ENCODE results near the gene CLTB. TPM values are rescaled to one million over a fixed set of nuclear protein-coding genes. Genes with fewer than 3 reads are reported as not detected.

CLTB gene
- total and polyA plus RNA-seq, 4 donors = 14.2 to 49.4 (median 38.6) TPM

- peak overlapping the region; percentile 68 to 96 for H3K9ac ChIP-seq (ENCODE audit: low read depth in 1 of 2, low read length in 2 of 2)
- TF ChIP-seq TAF1 (conservative IDR thresholded peaks at IDR 0.05) (no peak), YY1 (IDR thresholded peaks at IDR 0.05) (no peak), JUND (IDR thresholded peaks at IDR 0.05) (no peak), HNF4G (IDR thresholded peaks at IDR 0.05) (no peak)
- no peak for DNase-seq (ENCODE audit: low spot score)
- no peaks in the 10 kb centered on the region for H3K9me3 ChIP-seq (ENCODE audit: control insufficient read depth in 4 of 4, low read length in 3 of 4)
- H3K27ac ChIP-seq (ENCODE audit: low read depth in 1 of 2, low read length in 2 of 2) = peak overlapping the region; percentile 22 to 82
- H3K36me3 ChIP-seq (ENCODE audit: control insufficient read depth in 4 of 4, insufficient read depth in 3 of 4, low read depth in 1 of 4, low read length in 3 of 4) = peaks cover 0 to 8% (median 5%) of the 10 kb centered on the region in 4 donors
- peaks cover 6 to 34% (median 14%) of the 10 kb centered on the region in 4 donors for H3K4me1 ChIP-seq (ENCODE audit: control insufficient read depth in 4 of 4, insufficient read depth in 4 of 4, low read length in 3 of 4)
- 1% methylated on average over 27 of the region's 27 CpGs for WGBS
- peak overlapping the region; percentile 68 to 97 (median 90) for H3K4me3 ChIP-seq (ENCODE audit: low read depth in 1 of 3, low read length in 3 of 3)
- no peaks in the 10 kb centered on the region for H3K27me3 ChIP-seq (ENCODE audit: control insufficient read depth in 4 of 4, insufficient read depth in 4 of 4, low read length in 3 of 4)
Measured at GRCh38 chr5:176360894-176361436, 55.4 kb downstream of the CLTB start.

DNA sequence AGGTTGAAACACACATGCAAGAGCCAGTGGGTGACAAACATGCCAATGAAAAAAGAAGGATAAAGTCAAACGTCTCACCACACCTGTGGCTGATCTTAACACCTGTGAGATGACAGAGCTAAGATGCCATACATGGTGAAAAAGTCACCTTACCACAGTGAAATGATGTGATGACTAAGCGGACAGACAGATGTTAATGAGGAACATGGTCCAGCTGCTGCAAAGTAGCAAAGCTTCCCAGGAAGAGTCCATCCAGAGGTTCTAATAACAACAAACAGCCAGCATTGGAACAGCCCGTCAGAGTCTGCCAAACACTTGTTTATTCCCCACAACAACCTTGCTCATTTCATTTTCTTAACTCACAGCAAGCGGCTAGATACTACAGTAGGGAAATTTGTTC, 56.7 kb downstream of the CLTB start:
- no peaks in the 10 kb centered on the region for H3K9me3 ChIP-seq (ENCODE audit: control insufficient read depth in 4 of 4, low read length in 3 of 4)
- DNase-seq (ENCODE audit: low spot score) = no peak
- H3K9ac ChIP-seq (ENCODE audit: low read depth in 1 of 2, low read length in 2 of 2) = no peak overlapping the region
- no peak overlapping the region for H3K27ac ChIP-seq (ENCODE audit: low read depth in 1 of 2, low read length in 2 of 2)
- no peak for TF ChIP-seq MAX (IDR thresholded peaks at IDR 0.05)
- no peak for TF ChIP-seq GABPA (IDR thresholded peaks at IDR 0.05 in 1 of 2, conservative IDR thresholded peaks at IDR 0.05 in 1 of 2)
- TF ChIP-seq, protein P1, sequence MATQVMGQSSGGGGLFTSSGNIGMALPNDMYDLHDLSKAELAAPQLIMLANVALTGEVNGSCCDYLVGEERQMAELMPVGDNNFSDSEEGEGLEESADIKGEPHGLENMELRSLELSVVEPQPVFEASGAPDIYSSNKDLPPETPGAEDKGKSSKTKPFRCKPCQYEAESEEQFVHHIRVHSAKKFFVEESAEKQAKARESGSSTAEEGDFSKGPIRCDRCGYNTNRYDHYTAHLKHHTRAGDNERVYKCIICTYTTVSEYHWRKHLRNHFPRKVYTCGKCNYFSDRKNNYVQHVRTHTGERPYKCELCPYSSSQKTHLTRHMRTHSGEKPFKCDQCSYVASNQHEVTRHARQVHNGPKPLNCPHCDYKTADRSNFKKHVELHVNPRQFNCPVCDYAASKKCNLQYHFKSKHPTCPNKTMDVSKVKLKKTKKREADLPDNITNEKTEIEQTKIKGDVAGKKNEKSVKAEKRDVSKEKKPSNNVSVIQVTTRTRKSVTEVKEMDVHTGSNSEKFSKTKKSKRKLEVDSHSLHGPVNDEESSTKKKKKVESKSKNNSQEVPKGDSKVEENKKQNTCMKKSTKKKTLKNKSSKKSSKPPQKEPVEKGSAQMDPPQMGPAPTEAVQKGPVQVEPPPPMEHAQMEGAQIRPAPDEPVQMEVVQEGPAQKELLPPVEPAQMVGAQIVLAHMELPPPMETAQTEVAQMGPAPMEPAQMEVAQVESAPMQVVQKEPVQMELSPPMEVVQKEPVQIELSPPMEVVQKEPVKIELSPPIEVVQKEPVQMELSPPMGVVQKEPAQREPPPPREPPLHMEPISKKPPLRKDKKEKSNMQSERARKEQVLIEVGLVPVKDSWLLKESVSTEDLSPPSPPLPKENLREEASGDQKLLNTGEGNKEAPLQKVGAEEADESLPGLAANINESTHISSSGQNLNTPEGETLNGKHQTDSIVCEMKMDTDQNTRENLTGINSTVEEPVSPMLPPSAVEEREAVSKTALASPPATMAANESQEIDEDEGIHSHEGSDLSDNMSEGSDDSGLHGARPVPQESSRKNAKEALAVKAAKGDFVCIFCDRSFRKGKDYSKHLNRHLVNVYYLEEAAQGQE (IDR thresholded peaks at IDR 0.05) = no peak
- peaks cover 0 to 22% (median 8%) of the 10 kb centered on the region in 4 donors for H3K4me1 ChIP-seq (ENCODE audit: control insufficient read depth in 4 of 4, insufficient read depth in 4 of 4, low read length in 3 of 4)
- H3K36me3 ChIP-seq (ENCODE audit: control insufficient read depth in 4 of 4, insufficient read depth in 3 of 4, low read depth in 1 of 4, low read length in 3 of 4) = peaks cover 0 to 14% (median 13%) of the 10 kb centered on the region in 4 donors
- H3K4me3 ChIP-seq (ENCODE audit: low read depth in 1 of 3, low read length in 3 of 3) = no peak overlapping the region
- no peaks in the 10 kb centered on the region for H3K27me3 ChIP-seq (ENCODE audit: control insufficient read depth in 4 of 4, insufficient read depth in 4 of 4, low read length in 3 of 4)
- 54% methylated on average over 4 of the region's 4 CpGs for WGBS

GRCh38 chr5:176356179-176356566, 60.2 kb downstream of the CLTB start:
- H3K4me3 ChIP-seq (ENCODE audit: low read depth in 1 of 3, low read length in 3 of 3) = no peak overlapping the region
- H3K9ac ChIP-seq (ENCODE audit: low read depth in 1 of 2, low read length in 2 of 2) = no peak overlapping the region
- no peak overlapping the region for H3K27ac ChIP-seq (ENCODE audit: low read depth in 1 of 2, low read length in 2 of 2)
- H3K4me1 ChIP-seq (ENCODE audit: control insufficient read depth in 4 of 4, insufficient read depth in 4 of 4, low read length in 3 of 4) = peaks cover 0 to 18% (median 5%) of the 10 kb centered on the region in 4 donors
- TF ChIP-seq MAX (IDR thresholded peaks at IDR 0.05) (no peak), HNF4G (IDR thresholded peaks at IDR 0.05) (no peak), TAF1 (conservative IDR thresholded peaks at IDR 0.05) (no peak), SP1 (IDR thresholded peaks at IDR 0.05) (no peak)
- TF ChIP-seq, protein P1 (IDR thresholded peaks at IDR 0.05) = no peak
- H3K9me3 ChIP-seq (ENCODE audit: control insufficient read depth in 4 of 4, low read length in 3 of 4) = no peaks in the 10 kb centered on the region
- no peaks in the 10 kb centered on the region for H3K27me3 ChIP-seq (ENCODE audit: control insufficient read depth in 4 of 4, insufficient read depth in 4 of 4, low read length in 3 of 4)
- no peak for DNase-seq (ENCODE audit: low spot score)
- WGBS = 98% methylated on average over 3 of the region's 3 CpGs
- H3K36me3 ChIP-seq (ENCODE audit: control insufficient read depth in 4 of 4, insufficient read depth in 3 of 4, low read depth in 1 of 4, low read length in 3 of 4) = peaks cover 0 to 45% (median 38%) of the 10 kb centered on the region in 4 donors

Data from liver (tissue), 9 donors.